ENCODE measurements around the gene SMIM9. TPM values are rescaled to one million over a fixed set of nuclear protein-coding genes. Genes with fewer than 3 reads are reported as not detected.
"Not testable (repeated sequence)": the region's sequence is repeated elsewhere in the genome, so short reads cannot be mapped to it uniquely, and the experiment has no call there.

Gene SMIM9
- total RNA-seq: not detected
- long read RNA-seq: 0 reads

GRCh38 chrX:154834562-154834961, at the start of gene SMIM9:
Gene SMIM9, minus strand, starts transcription at chrX:154834662. Its CDS starts 3,806 bp downstream, at chrX:154830856.
- intact Hi-C loops (cut with DNase I): no loop called here
- no peaks in the 10 kb centered on the region for H3K27me3 ChIP-seq (ENCODE audit: low read depth)
- H3K36me3 ChIP-seq: no peaks in the 10 kb centered on the region
- ATAC-seq: no peak
- no peak within 1 kb of the TSS for H3K27ac ChIP-seq
- no peak for DNase-seq
- no peak within 1 kb of the TSS for H3K4me3 ChIP-seq
- H3K4me1 ChIP-seq: no peaks in the 10 kb centered on the region
- no peaks in the 10 kb centered on the region for H3K9me3 ChIP-seq
- TF ChIP-seq CTCF (IDR thresholded peaks at IDR 0.05): no peak

- intact Hi-C loops (cut with DNase I); H3K4me1 ChIP-seq; H3K27me3 ChIP-seq (ENCODE audit: low read depth); H3K4me3 ChIP-seq; H3K27ac ChIP-seq; H3K36me3 ChIP-seq; ATAC-seq; H3K9me3 ChIP-seq; DNase-seq: not testable (repeated sequence)
Measured at GRCh38 chrX:154884069-154884468, 49.6 kb upstream of the SMIM9 start.

GRCh38 chrX:154873329-154873728, 38.9 kb upstream of the SMIM9 start:
- Histone ChIP-seq H3K27ac (no peak overlapping the region), H3K4me1 (no peaks in the 10 kb centered on the region), H3K36me3 (no peaks in the 10 kb centered on the region), H3K9me3 (no peaks in the 10 kb centered on the region), H3K4me3 (no peak overlapping the region), H3K27me3 (ENCODE audit: low read depth) (no peaks in the 10 kb centered on the region)
- ATAC-seq (no peak), DNase-seq (peak; percentile 38)
- TF ChIP-seq CTCF (IDR thresholded peaks at IDR 0.05): no peak
- intact Hi-C loops (cut with DNase I): no loop called here

GRCh38 chrX:154868522-154868921, 34.1 kb upstream of the SMIM9 start:
- H3K36me3 ChIP-seq; H3K27me3 ChIP-seq (ENCODE audit: low read depth); intact Hi-C loops (cut with DNase I); H3K4me3 ChIP-seq; H3K4me1 ChIP-seq; H3K27ac ChIP-seq; DNase-seq; ATAC-seq; H3K9me3 ChIP-seq: not testable (repeated sequence)

- Histone ChIP-seq H3K9me3 (no peaks in the 10 kb centered on the region), H3K4me1 (no peaks in the 10 kb centered on the region), H3K36me3 (no peaks in the 10 kb centered on the region), H3K27ac (no peak overlapping the region), H3K27me3 (ENCODE audit: low read depth) (no peaks in the 10 kb centered on the region), H3K4me3 (no peak overlapping the region)
- intact Hi-C loops (cut with DNase I): no loop called here
- no peak for ATAC-seq
- TF ChIP-seq CTCF (IDR thresholded peaks at IDR 0.05): no peak
- no peak for DNase-seq
Measured at GRCh38 chrX:154855256-154855655, 20.8 kb upstream of the SMIM9 start.

- no peak for DNase-seq
- Histone ChIP-seq H3K9me3 (no peaks in the 10 kb centered on the region), H3K4me1 (no peaks in the 10 kb centered on the region), H3K36me3 (no peaks in the 10 kb centered on the region), H3K4me3 (no peak overlapping the region), H3K27me3 (ENCODE audit: low read depth) (no peaks in the 10 kb centered on the region), H3K27ac (no peak overlapping the region)
- ATAC-seq: no peak
- intact Hi-C loops (cut with DNase I): no loop called here
- no peak for TF ChIP-seq CTCF (IDR thresholded peaks at IDR 0.05)
Measured at GRCh38 chrX:154850957-154851611, 16.6 kb upstream of the SMIM9 start.
